HepG2 (cell line): ENCODE measurements around the gene CRIM1. TPM values are rescaled to one million over a fixed set of nuclear protein-coding genes. Genes with fewer than 3 reads are reported as not detected.

Source experiments
- ATAC-seq: fragments of 200-7000 bp; cut with Tn5 transposase; 3 replicates; pipeline ENCODE4 v1.9.1; 2020; ENCODE audit warnings: mild to moderate bottlenecking, moderate library complexity
- BruUV-seq: library from RNA; stranded (reverse); fragments of 400-500 nt; replicated peaks from 2 replicates; lab custom pipeline; 2021; lab: Mats Ljungman, UMichigan
- CTCF ChIA-PET: fragments of 300-600 bp; formaldehyde crosslinking; extraction: SDS; loops from one replicate; lab custom pipeline; 2021; ENCODE audit warnings: low total read pairs, inconsistent platforms, low intra/inter-chr PET ratio; lab: Yijun Ruan, JAX
- POLR2A ChIA-PET: fragments of 350-600 bp; sonication (Branson Sonifier 250); formaldehyde crosslinking; loops from one replicate; lab custom pipeline; 2020; ENCODE audit warnings: antibody characterized with exemption, inconsistent platforms; lab: Yijun Ruan, JAX
- DNase-seq: peaks from one replicate; pipeline ENCODE4 v3.0.0-alpha.2; 2015; ENCODE audit warnings: low spot score
- FAIRE-seq: peaks from 3 replicates; lab custom pipeline; 2011; peaks lifted over from hg19 to GRCh38; lab: Jason Lieb, UNC
- H2AFZ ChIP-seq: one replicate; pipeline ENCODE4 v1.6.1; 2011; ENCODE audit warnings: low read length, inconsistent platforms
- H3K27ac ChIP-seq: fragments of 300-600 bp; 3 replicates; pipeline ENCODE4 v1.8.0; 2011; ENCODE audit warnings: mixed run types, mild to moderate bottlenecking, mixed read lengths, low read length, inconsistent platforms; ENCODE audit not compliant: insufficient read depth; ENCODE audit errors: extremely low read length
- H3K27me3 ChIP-seq, 2 experiments: fragments of 200-600 bp in 1 of 2; 2 replicates in 1 of 2; 3 replicates in 1 of 2; pipeline versions ENCODE4 v1.6.0 to v1.8.0; 2011; ENCODE audit warnings: low read length in 2 of 2, mild to moderate bottlenecking in 2 of 2, moderate library complexity in 2 of 2, inconsistent platforms in 1 of 2; ENCODE audit not compliant: insufficient read depth in 2 of 2, control insufficient read depth in 1 of 2
- H3K36me3 ChIP-seq, 2 experiments: fragments of 200-600 bp in 1 of 2; replicated peaks in 1 of 2; 2 replicates in 1 of 2; 3 replicates in 1 of 2; pipeline versions ENCODE4 v1.5.1 to v1.8.0; 2011; ENCODE audit warnings: low read length in 2 of 2, inconsistent platforms in 1 of 2; ENCODE audit not compliant: insufficient read depth in 2 of 2, control insufficient read depth in 1 of 2
- H3K4me1 ChIP-seq: 2 replicates; pipeline ENCODE4 v1.5.1; 2012; ENCODE audit warnings: low read length, inconsistent platforms; ENCODE audit not compliant: insufficient read depth
- H3K4me2 ChIP-seq: 2 replicates; pipeline ENCODE4 v1.6.0; 2011; ENCODE audit warnings: low read depth, low read length, inconsistent platforms
- H3K4me3 ChIP-seq, 3 experiments: fragments of 200-600 bp in 1 of 3; sonication (generic), shearing (Covaris generic) in 1 of 3; replicated peaks in 1 of 3; 2 replicates each; pipeline ENCODE4 v1.5.1; 2011 to 2016; ENCODE audit warnings: low read length in 3 of 3, inconsistent platforms in 2 of 3, low read depth in 2 of 3, mild to moderate bottlenecking in 2 of 3, control low read depth in 1 of 3, mixed read lengths in 1 of 3; ENCODE audit not compliant: insufficient read depth in 1 of 3
- H3K79me2 ChIP-seq: one replicate; pipeline ENCODE4 v1.6.1; 2011; ENCODE audit warnings: low read length, inconsistent platforms; ENCODE audit not compliant: insufficient read depth
- H3K9ac ChIP-seq: 2 replicates; pipeline ENCODE4 v1.6.0; 2011; ENCODE audit warnings: mild to moderate bottlenecking, low read depth, low read length, inconsistent platforms; ENCODE audit not compliant: insufficient read depth
- H3K9me3 ChIP-seq: 2 replicates; pipeline ENCODE4 v1.5.1; 2012; ENCODE audit warnings: mild to moderate bottlenecking, low read length
- H4K20me1 ChIP-seq: 2 replicates; pipeline ENCODE4 v1.6.0; 2011; ENCODE audit warnings: inconsistent platforms, mild to moderate bottlenecking, low read length, moderate library complexity; ENCODE audit not compliant: insufficient read depth
- ETV6 ChIP-seq: sonication (generic); formaldehyde crosslinking; conservative IDR thresholded peaks from 2 replicates; pipeline ENCODE4 v1.4.0; 2020; ENCODE audit warnings: missing genetic modification reagents
- MBD4 ChIP-seq: IDR thresholded peaks from 2 replicates; pipeline ENCODE4 v1.6.1; 2012; ENCODE audit warnings: low read length, inconsistent platforms, borderline replicate concordance
- MTA3 ChIP-seq: sonication (generic); formaldehyde crosslinking; IDR thresholded peaks from 2 replicates; pipeline ENCODE4 v1.4.0; 2020; ENCODE audit warnings: missing genetic modification reagents
- NR2F6 ChIP-seq, 2 experiments: IDR thresholded peaks; 2 replicates each; pipeline ENCODE4 v1.6.1; 2016; ENCODE audit warnings: antibody characterized with exemption in 1 of 2, mild to moderate bottlenecking in 1 of 2
- XBP1 ChIP-seq: sonication (generic); formaldehyde crosslinking; IDR thresholded peaks from 2 replicates; pipeline ENCODE4 v1.5.0; 2020; ENCODE audit warnings: missing genetic modification reagents
- ZC3H4 ChIP-seq: sonication (generic); formaldehyde crosslinking; IDR thresholded peaks from 2 replicates; pipeline ENCODE4 v1.4.0; 2020; ENCODE audit warnings: missing genetic modification reagents, borderline replicate concordance
- ZNF547 ChIP-seq: sonication (generic); formaldehyde crosslinking; IDR thresholded peaks from 2 replicates; pipeline ENCODE4 v1.5.1; 2020; ENCODE audit warnings: mild to moderate bottlenecking, missing genetic modification reagents
- ZNF570 ChIP-seq: sonication (generic); formaldehyde crosslinking; IDR thresholded peaks from 2 replicates; pipeline ENCODE4 v1.4.0; 2020; ENCODE audit warnings: mild to moderate bottlenecking, missing genetic modification reagents, borderline replicate concordance
- ZNF747 ChIP-seq: sonication (generic); formaldehyde crosslinking; IDR thresholded peaks from 2 replicates; pipeline ENCODE4 v1.8.1; 2023; ENCODE audit warnings: missing genetic modification reagents, mild to moderate bottlenecking, borderline replicate concordance
- WGBS: methylation state at CpG from one replicate; pipeline ENCODE4 v1.1.6; 2017; ENCODE audit warnings: low lambda C conversion rate; 5-methylcytosine and 5-hydroxymethylcytosine counted together
- in situ Hi-C: cut with HindIII; loops from 2 replicates; pipeline ENCODE4 v1.10.0; 2017; ENCODE audit warnings: low pct_unique_long_range_greater_than_20kb; ENCODE audit not compliant: extremely low pct_ligation_motif_present
- intact Hi-C: fragments of 100-400 bp; cut with micrococcal nuclease; formaldehyde crosslinking; loops from one replicate; pipeline ENCODE4 v1.10.0; 2022; ENCODE audit not compliant: unreplicated experiment
- polyA plus RNA-seq, 8 experiments: library from polyadenylated mRNA; depleted of rRNA in 3 of 8; stranded (reverse) in 7 of 8; unstranded in 1 of 8; fragments of >200 nt; fragmentation: Illumina TruSeq in 4 of 8; extraction: Trizol in 4 of 8; gene quantifications; 2 replicates each; pipeline versions ENCODE4 v1.2.1 to v1.2.3, GENCODE V29; 2011 to 2016; ENCODE audit warnings: low read depth in 4 of 8, missing spikeins in 1 of 8, mixed read lengths in 1 of 8; ENCODE audit not compliant: insufficient read depth in 1 of 8
- total RNA-seq, 5 experiments: library from RNA; depleted of rRNA; stranded (reverse); fragments of >200 nt; fragmentation: Illumina TruSeq; extraction: Trizol; gene quantifications; 2 replicates each; pipeline ENCODE4 v1.2.3, GENCODE V29; 2016; ENCODE audit warnings: low read depth in 1 of 5
- TF ChIP-seq, protein P1 (sequence below), 2 experiments: fragments of 450-650 bp in 1 of 2; sonication (generic) in 1 of 2; formaldehyde crosslinking; IDR thresholded peaks; 2 replicates each; pipeline versions ENCODE4 v1.5.0 to v1.8.0; 2020 to 2022; ENCODE audit warnings: mild to moderate bottlenecking in 1 of 2, missing genetic modification reagents in 1 of 2
- TF ChIP-seq, protein P2 (sequence below): IDR thresholded peaks from 2 replicates; pipeline ENCODE4 v1.6.1; 2016; ENCODE audit warnings: missing compliant biosample characterization, missing genetic modification reagents, borderline replicate concordance
- TF ChIP-seq, protein P3 (sequence below): sonication (generic); formaldehyde crosslinking; IDR thresholded peaks from 2 replicates; pipeline ENCODE4 v1.4.0; 2020; ENCODE audit warnings: mild to moderate bottlenecking, low read depth, missing genetic modification reagents
- TF ChIP-seq, protein P4 (sequence below): sonication (generic); formaldehyde crosslinking; IDR thresholded peaks from 2 replicates; pipeline ENCODE4 v1.9.0; 2021; ENCODE audit warnings: mild to moderate bottlenecking, missing genetic modification reagents

The CRIM1 gene
- total and polyA plus RNA-seq, 2 of the 13 experiments (the other 11 are each of a cell fraction or from before 2014, with no cell fraction given) = 39.1 to 69.9 TPM

DNA sequence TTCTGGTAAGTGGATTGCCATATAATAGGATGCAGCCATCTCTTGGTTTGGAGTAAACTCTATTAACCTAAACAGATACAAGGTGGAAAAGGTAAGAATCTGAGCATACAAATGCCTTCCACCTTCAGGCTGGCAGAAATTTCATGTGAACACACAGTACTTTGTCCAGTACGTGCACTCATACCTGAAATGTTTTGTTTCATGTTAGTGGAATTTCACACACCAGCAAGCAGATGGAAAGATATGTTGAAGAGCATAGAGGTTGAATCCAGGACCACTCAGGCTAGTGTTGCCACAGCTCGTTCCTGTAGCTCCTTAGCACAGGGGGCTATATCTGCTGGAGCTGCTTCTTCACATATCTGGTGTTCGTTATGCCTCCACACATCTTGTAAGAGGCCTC lies 34.0 kb downstream of the CRIM1 start:
- Histone ChIP-seq H3K9me3 (no peaks in the 10 kb centered on the region), H3K27ac (no peak overlapping the region), H3K4me3 (no peak overlapping the region), H3K79me2 (peaks cover 83% of the 10 kb centered on the region), H3K4me2 (no peak overlapping the region), H3K27me3 (no peaks in the 10 kb centered on the region), H3K4me1 (peaks cover 31% of the 10 kb centered on the region), H3K36me3 (peaks cover 8 to 12% of the 10 kb centered on the region in 2 experiments; a peak in 3 of 5 replicates), H3K9ac (no peak overlapping the region), H4K20me1 (peaks cover 4% of the 10 kb centered on the region; the same call in 1 of the 2 replicates), H2AFZ (no peak overlapping the region)
- DNase-seq (no peak), ATAC-seq (peak; percentile 20; the same call in 2 of the 3 replicates), FAIRE-seq (no peak)
- ChIA-PET CTCF (no interaction called here), POLR2A (interaction anchor here (0.5 kb wide), 1 partner anchor 665 kb away, joined by 3 read pairs; no protein-coding TSS in a partner anchor)
- WGBS = 93% methylated on average over 3 of the region's 3 CpGs
- in situ Hi-C loops (no loop called here), intact Hi-C loops (no loop called here)
- no TSS peak for BruUV-seq
- TF ChIP-seq ZNF547 (CRISPR knock-in tag) = no peak
- TF ChIP-seq ZNF747 = no peak
- TF ChIP-seq, protein P1, sequence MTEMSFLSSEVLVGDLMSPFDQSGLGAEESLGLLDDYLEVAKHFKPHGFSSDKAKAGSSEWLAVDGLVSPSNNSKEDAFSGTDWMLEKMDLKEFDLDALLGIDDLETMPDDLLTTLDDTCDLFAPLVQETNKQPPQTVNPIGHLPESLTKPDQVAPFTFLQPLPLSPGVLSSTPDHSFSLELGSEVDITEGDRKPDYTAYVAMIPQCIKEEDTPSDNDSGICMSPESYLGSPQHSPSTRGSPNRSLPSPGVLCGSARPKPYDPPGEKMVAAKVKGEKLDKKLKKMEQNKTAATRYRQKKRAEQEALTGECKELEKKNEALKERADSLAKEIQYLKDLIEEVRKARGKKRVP (CRISPR knock-in tag; IDR thresholded peaks at IDR 0.05) = no peak
- TF ChIP-seq, protein P2, sequence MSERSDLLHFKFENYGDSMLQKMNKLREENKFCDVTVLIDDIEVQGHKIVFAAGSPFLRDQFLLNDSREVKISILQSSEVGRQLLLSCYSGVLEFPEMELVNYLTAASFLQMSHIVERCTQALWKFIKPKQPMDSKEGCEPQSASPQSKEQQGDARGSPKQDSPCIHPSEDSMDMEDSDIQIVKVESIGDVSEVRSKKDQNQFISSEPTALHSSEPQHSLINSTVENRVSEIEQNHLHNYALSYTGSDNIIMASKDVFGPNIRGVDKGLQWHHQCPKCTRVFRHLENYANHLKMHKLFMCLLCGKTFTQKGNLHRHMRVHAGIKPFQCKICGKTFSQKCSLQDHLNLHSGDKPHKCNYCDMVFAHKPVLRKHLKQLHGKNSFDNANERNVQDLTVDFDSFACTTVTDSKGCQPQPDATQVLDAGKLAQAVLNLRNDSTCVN = no peak
- TF ChIP-seq, protein P3, sequence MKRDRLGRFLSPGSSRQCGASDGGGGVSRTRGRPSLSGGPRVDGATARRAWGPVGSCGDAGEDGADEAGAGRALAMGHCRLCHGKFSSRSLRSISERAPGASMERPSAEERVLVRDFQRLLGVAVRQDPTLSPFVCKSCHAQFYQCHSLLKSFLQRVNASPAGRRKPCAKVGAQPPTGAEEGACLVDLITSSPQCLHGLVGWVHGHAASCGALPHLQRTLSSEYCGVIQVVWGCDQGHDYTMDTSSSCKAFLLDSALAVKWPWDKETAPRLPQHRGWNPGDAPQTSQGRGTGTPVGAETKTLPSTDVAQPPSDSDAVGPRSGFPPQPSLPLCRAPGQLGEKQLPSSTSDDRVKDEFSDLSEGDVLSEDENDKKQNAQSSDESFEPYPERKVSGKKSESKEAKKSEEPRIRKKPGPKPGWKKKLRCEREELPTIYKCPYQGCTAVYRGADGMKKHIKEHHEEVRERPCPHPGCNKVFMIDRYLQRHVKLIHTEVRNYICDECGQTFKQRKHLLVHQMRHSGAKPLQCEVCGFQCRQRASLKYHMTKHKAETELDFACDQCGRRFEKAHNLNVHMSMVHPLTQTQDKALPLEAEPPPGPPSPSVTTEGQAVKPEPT (CRISPR knock-in tag) = no peak
- no peak for TF ChIP-seq MBD4
- no peak for TF ChIP-seq ETV6 (CRISPR knock-in tag)
- TF ChIP-seq ZC3H4 = no peak
- TF ChIP-seq, protein P4, sequence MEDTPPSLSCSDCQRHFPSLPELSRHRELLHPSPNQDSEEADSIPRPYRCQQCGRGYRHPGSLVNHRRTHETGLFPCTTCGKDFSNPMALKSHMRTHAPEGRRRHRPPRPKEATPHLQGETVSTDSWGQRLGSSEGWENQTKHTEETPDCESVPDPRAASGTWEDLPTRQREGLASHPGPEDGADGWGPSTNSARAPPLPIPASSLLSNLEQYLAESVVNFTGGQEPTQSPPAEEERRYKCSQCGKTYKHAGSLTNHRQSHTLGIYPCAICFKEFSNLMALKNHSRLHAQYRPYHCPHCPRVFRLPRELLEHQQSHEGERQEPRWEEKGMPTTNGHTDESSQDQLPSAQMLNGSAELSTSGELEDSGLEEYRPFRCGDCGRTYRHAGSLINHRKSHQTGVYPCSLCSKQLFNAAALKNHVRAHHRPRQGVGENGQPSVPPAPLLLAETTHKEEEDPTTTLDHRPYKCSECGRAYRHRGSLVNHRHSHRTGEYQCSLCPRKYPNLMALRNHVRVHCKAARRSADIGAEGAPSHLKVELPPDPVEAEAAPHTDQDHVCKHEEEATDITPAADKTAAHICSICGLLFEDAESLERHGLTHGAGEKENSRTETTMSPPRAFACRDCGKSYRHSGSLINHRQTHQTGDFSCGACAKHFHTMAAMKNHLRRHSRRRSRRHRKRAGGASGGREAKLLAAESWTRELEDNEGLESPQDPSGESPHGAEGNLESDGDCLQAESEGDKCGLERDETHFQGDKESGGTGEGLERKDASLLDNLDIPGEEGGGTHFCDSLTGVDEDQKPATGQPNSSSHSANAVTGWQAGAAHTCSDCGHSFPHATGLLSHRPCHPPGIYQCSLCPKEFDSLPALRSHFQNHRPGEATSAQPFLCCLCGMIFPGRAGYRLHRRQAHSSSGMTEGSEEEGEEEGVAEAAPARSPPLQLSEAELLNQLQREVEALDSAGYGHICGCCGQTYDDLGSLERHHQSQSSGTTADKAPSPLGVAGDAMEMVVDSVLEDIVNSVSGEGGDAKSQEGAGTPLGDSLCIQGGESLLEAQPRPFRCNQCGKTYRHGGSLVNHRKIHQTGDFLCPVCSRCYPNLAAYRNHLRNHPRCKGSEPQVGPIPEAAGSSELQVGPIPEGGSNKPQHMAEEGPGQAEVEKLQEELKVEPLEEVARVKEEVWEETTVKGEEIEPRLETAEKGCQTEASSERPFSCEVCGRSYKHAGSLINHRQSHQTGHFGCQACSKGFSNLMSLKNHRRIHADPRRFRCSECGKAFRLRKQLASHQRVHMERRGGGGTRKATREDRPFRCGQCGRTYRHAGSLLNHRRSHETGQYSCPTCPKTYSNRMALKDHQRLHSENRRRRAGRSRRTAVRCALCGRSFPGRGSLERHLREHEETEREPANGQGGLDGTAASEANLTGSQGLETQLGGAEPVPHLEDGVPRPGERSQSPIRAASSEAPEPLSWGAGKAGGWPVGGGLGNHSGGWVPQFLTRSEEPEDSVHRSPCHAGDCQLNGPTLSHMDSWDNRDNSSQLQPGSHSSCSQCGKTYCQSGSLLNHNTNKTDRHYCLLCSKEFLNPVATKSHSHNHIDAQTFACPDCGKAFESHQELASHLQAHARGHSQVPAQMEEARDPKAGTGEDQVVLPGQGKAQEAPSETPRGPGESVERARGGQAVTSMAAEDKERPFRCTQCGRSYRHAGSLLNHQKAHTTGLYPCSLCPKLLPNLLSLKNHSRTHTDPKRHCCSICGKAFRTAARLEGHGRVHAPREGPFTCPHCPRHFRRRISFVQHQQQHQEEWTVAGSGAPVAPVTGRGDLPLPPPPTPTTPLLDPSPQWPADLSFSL = no peak
- no peak for TF ChIP-seq MTA3 (CRISPR knock-in tag)
- no peak for TF ChIP-seq ZNF570
- TF ChIP-seq XBP1 = no peak
- no peak for TF ChIP-seq NR2F6 (IDR thresholded peaks at IDR 0.05)
- TF ChIP-seq NR2F6 (CRISPR knock-in tag; IDR thresholded peaks at IDR 0.05) = no peak
